Myometrial cell (primary cell): Measurements from ENCODE around the gene SPRYD7. TPM values are rescaled to one million over a fixed set of nuclear protein-coding genes. Genes with fewer than 3 reads are reported as not detected.

Experiments used
- total RNA-seq: library from RNA; depleted of rRNA; stranded (reverse); fragments of >200 nt; gene quantifications from 2 replicates; pipeline ENCODE4 v1.2.3, GENCODE V29; 2015

The SPRYD7 gene
- total RNA-seq = 7.8 and 8.4 TPM in 2 replicates

GRCh38 chr13:49936075-49936967, at the start of gene SPRYD7:
Gene SPRYD7, minus strand, starts transcription at chr13:49936340. Its CDS starts 105 bp downstream, at chr13:49936235.

Other genes starting within 250 kb of the SPRYD7 start
- gene EBPL, start 244.9 kb downstream of the SPRYD7 start, total RNA-seq = 96.3 and 147 TPM in 2 replicates
- gene KPNA3, start 143.7 kb downstream of the SPRYD7 start, total RNA-seq = 29.7 and 41.5 TPM in 2 replicates
- gene TRIM13, start 60.7 kb upstream of the SPRYD7 start, total RNA-seq = 13.3 and 19.3 TPM in 2 replicates
- 1.1 and 1.4 TPM in 2 replicates for gene KCNRG, start 79.1 kb upstream of the SPRYD7 start, total RNA-seq